Occipital lobe (tissue), 2 donors: ENCODE data around the gene TYSND1. TPM values are rescaled to one million over a fixed set of nuclear protein-coding genes. Genes with fewer than 3 reads are reported as not detected.
"Not testable (repeated sequence)": the region's sequence is repeated elsewhere in the genome, so short reads cannot be mapped to it uniquely, and the experiment has no call there.

Experiments used
- DNase-seq: peaks from one replicate; lab custom pipeline; 2025; lab: John Stamatoyannopoulos, UW
- total RNA-seq: library from RNA; depleted of rRNA; stranded (reverse); fragments of >200 nt; gene quantifications from one replicate; pipeline ENCODE4 v1.2.3, GENCODE V29; 2014

The TYSND1 gene
- total RNA-seq, 1 donor from 2014 or later: 7.3 TPM

DNA sequence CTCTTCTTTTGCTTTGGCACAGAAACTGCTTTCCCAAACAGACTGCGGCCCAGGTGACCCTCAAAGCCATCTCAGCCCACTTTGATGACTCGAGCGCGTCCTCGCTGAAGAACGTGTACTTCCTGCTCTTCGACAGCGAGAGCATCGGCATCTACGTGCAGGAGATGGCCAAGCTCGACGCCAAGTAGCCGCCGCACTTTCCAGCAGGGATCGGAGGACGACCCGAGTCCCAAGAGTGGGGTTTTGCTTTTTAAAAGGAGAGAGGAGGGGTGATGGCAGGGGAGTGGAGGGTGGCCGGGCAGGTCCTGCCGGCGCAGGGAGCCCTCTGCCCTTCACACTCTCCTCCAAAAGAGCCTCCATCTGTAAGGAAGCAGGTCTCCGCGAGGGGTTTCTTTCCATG lies 35.0 kb downstream of the TYSND1 start:
- no peak for DNase-seq

DNA sequence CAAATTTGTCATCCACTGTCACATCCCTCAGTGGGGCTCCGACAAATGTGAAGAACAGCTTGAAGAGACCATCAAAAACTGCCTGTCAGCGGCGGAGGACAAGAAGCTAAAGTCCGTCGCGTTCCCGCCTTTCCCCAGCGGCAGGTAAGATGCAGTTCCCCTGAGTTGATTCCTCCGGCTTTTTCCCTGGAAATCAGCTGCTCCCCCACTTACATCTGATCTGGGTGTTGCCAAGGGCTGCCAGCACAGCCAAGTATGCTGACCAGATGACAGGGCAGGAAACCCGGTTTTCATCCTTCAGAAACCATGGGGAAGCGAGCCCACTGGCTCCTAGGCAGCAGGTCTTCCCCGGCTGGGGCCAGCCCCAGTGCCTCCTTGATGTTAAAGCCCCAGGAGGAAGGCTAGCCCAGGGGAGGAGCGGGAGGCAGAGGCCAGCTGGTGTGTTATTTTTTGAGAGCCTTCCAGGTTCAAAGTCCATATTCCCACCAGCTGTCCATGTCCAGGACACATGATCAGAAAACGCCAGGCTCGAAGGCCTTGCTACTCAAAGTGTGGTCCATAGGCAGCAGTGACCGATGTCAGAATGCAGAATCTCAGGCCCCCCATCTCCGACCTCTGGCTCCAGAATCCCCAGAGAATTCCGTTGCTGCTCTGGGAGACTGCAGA lies 37.3 kb downstream of the TYSND1 start:
- no peak for DNase-seq

DNA sequence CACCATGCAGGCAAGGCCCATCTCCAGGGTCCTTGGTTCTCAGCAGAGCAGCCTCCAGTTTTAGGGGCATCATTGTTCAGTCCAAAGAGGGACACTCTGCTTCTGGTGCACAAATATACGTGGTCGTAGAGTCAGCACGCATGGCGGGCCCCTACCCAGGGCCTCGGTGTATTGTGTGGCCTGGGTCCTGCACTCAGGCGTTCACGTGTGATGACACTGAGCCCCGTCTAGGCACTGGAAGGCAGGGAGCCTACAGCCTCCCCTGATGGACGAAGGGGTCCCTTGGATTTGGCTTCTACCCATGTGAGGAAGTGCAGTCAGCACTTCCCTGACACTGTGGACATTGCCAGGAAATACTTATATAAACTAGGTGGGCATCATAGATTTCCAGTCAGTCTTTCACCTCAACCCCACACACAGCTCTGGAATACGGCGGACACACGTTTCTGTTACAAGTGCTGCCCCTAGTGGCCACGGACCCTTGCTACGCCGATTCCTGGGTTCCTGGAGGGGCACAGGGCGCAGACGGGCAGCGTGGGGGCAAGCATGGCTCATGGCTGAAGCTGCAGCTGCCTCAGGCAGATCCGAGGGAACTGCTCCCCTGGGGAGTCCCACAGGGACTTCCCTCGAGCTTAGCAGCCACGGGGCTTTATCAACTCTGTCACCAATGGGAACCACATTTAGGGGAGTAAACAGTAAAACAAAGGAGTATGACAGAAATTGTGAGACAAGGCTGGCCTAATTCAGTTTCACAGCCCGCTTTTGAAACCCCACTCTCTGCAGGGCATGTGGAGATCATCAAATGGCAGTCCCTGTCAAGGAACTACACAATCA lies 39.3 kb downstream of the TYSND1 start:
- no peak for DNase-seq

DNA sequence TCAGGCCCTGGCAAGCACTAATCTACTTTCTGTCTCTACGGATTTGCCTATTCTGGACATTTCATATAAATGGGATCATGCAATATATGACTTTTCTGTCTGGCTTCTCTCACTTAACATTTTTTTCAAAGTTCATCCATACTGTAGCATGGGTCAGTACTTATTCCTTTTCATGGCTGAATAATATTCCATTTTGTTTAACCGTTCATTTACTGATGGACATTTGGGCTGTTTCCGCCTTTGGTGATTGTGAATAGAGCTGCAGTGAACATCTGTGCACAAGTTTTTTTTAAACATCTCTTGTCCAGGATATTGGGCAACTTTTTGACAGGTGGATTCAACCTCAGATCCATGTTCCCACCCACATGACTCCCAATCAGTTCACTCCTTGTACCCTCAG lies 44.8 kb downstream of the TYSND1 start:
- no peak for DNase-seq

DNA sequence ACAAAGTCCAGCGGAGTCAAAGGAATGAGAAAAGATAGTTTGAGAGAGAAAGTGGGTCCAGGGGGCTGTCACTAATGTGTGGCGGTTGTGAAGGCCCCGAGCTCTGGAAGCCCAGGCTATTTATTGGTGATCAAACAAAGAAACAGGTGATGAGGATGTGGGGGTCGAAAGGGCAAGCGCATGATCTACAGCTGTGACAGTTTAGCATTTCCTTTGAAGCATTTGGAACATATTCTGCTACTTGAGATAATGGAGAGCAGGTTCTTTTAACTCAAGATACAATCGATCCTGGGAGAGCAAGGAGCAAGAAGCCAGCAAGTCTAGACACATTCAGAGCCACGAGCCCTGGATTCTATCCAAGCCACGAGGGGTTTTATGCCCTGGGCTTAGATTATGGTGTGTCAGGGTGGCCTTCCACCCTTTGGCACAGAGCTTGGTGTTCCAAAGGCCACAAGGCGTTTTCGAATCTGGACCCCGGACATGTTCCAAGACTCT lies 45.4 kb downstream of the TYSND1 start:
- DNase-seq: not testable (repeated sequence)

DNA sequence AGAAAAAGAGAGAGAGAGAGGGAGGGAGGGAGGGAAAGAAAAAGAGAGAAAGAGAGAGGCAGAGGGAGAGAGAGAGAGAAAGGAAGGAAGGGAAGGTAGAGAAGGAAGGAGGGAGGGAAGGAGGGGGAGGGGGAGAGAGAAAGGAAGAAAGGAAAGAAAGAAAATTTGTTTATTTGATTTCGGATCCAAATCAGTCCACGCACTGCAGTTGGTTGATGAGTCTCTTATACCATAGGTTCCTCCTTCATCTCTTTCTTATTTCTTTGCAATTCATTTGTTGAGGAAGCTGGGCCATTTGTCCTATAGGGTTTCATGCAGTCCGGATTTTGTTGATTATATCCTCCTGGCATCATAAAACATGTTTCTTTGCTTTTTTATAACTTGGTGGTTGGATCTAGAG lies 48.2 kb downstream of the TYSND1 start:
- no peak for DNase-seq

DNA sequence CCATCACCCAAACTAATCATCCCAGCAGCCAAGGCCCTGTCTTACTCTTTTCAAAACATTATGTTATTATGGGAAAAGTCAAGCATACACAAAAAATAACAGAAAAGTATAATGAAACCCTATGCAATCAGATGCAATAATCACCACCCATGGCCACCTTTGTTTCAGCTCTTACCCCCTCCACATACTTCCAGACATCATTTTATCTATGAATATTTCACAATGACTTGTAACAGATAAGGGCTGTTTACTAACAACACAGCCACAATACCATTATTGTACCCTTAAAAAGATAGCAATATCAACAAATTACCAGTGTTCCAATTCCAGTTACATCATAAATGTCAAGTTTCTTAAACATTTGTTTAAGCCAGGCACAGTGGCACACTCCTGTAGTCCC lies 49.0 kb downstream of the TYSND1 start:
- no peak for DNase-seq

DNA sequence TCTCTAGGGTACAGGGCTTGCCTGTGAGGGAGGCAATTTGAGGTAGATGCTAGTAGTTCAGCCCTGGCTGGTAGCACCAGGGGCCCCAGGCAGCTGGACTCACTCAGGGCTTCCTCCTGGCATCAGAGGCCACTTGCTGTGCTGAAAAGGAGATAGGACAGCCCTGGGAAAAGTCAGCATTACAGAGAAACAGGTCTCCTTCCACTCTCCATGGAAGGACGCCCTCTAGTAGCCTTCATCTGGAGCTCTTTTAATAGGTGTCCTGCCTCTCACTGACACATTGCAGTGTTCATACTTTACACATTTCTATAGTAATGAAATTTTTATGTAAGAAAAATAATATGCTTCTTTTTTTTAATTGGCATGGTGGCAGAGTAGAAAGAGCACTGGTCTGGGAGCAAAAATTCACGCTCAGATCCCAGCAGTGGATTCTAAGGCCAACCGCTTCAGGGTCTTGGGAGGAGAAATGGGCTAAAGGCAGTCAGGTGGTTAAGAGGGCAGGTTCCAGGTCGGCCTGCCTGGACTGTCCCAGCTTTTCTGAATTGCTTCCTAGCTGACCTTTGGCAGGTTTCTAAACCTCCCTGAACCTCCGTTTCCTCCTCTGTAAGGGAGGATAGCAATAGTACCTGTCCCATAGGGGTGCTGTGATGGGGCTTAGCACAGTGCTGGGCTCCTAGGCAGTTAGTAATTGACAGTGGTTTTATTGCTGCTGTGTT lies 49.6 kb downstream of the TYSND1 start:
- DNase-seq: no peak

DNA sequence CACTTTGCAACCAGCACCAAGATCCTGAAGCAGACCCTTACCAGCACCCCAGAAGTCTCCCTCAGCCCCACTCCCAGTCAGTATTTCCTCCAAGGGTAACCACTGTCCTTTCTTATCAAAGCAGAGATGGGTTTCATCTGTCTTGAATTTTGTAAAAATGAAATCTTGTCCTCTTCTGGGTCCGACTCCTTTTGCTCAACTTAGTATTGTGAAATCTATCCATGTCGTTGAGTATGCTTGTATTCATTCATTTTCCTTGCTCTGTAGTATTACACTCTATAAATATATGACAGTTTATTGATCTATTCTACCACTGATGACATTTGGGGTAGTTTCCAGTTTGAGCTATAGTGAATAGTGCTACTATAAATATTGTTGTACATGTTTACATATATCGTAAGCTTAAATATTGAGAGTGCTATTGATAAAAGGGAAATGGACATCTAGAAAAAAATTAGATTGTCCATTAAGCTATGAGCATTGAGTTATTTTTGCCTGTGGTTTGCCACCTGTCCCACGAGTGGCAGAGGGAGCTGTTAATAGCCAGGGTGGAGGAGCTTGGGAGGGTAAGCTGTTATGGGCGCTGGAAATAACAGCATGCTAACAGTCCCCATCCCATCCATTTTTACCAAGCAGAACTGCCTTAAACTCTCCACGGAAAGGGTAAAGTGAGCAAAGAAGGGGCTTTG lies 50.3 kb downstream of the TYSND1 start:
- no peak for DNase-seq

DNA sequence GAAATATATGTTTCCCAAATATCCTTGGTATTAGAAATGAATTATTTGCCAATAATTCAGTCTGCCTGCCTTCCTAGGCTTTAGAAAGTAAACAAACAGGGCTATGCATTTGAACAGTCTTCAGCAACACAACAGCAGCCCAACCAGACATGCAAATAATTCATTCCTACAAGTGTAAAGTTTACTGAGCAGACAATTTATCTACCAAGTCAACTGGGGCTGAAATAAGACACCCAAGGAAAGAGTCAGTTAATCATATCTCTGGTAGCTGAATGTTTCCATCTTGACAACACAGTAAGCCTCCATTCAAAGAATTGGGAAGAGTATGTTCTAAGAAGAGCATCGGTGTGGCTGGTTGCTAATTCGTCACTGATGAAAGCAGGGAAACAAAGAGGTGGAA lies 52.2 kb downstream of the TYSND1 start:
- DNase-seq: no peak

DNA sequence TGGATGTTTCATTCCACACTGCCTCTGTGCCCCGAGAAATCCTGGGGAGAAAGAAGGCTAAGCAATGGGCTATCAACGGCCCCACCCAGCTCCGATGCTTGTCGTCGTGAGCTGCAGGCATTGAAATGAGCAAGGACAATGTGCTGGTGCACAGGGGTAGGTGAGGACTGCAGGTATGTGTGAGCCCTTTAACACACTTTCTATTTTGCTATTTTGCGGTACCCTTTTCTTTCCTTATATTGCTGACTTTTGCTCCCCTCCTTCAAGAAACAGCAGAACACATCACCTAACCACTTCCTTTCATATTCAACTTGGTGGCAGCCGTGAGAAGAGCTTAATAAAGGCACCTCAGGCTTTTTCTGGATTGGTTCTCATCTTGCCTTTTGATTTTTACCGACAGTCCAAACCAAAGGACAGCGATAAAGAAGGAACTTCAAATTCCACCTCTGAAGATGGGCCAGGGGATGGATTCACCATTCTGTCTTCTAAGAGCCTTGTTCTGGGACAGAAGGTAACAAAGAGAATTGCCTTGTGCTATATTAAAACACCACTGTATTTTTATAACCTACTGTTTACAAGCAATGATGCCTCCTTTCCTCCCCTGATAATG lies 53.1 kb downstream of the TYSND1 start:
- no peak for DNase-seq

DNA sequence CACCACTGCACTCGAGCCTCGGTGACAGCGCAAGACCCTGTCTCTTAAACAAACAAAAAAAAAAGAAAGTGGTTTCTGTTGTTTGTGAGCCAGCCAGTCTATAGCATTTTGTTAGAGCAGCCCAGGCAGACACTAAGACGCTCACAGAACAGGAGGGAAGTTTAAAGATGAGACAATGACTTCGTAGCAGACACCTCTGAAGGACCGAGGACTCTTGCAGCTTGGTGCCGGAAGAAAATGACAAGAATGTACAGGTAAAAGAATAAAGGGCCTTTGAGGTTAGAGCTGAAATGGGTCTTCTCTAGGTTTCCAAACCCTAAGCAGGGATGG lies 54.1 kb downstream of the TYSND1 start:
- no peak for DNase-seq

DNA sequence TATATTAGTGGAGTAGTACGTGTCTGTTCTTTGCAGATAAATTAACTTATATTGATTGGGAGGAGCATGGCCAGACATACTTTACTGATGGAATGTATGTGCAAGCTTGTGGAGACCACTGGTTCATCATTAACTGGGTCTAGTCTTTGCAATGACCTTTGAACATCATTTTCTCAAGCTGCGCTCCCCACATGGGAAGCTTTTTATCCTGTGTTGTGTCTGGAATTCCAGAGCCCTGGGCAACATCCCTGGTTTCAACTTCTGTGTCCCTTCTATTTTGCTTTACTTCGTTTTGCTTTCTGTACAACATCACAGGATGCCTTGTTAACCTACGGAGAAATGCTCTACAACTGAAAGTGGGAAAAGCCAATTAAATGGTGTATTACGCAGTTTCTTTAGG lies 55.5 kb downstream of the TYSND1 start:
- no peak for DNase-seq

DNA sequence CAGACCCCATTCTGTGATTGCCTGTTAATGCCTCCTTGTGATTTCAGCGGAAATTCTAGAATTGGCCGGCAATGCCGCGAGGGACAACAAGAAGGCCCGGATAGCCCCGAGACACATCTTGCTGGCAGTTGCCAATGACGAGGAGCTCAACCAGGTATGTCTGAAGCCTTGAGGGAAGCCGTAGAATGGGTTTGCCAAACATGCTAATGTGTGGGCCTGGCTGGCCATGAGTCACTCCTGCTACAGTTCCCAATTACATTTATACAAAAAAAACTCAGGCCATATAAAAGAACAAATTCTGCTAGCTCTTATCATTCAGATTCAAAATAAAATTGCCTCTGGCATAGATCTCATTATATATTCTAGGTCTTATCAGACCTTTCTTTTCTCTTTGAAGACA lies 56.5 kb downstream of the TYSND1 start:
- DNase-seq: no peak

DNA sequence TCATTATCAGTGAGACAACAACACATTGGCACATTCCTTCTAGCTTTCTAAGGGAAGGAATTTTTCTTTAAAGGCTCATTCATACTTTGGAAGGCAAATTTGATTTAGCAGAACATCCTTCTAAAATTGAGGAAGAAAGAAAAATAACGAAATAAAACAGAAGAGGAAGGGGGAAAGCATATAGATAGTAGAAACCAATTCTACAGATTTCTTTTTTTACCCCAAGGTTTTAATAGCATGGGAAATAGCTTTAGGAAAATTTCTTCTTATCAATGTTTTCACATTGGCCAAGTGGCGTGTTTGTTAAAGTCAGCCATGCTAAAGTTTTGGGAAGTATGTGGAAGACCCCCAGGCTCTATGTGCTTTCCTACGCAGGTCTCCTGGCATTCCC lies 58.2 kb downstream of the TYSND1 start:
- no peak for DNase-seq

Other genes starting within 250 kb of the TYSND1 start
- gene MACROH2A2, start 93.9 kb downstream of the TYSND1 start, total RNA-seq: 23.6 TPM
- gene AIFM2, start 13.9 kb downstream of the TYSND1 start, total RNA-seq: 5.5 TPM
- gene SAR1A, start 23.8 kb upstream of the TYSND1 start, total RNA-seq: 182 TPM
- gene PPA1, start 86.7 kb upstream of the TYSND1 start, total RNA-seq: 296 TPM
- 0.31 TPM for gene NPFFR1, start 137.3 kb upstream of the TYSND1 start, total RNA-seq
- gene LRRC20, start 235.9 kb upstream of the TYSND1 start, total RNA-seq: 21.5 TPM